Keratinocyte (primary cell): ENCODE measurements around the gene OR5I1. TPM values are rescaled to one million over a fixed set of nuclear protein-coding genes. Genes with fewer than 3 reads are reported as not detected.

Source experiments
- polyA plus RNA-seq, 5 experiments: library from polyadenylated mRNA; depleted of rRNA in 3 of 5; stranded (reverse) in 3 of 5; stranded (forward) in 1 of 5; unstranded in 1 of 5; fragments of >200 nt; gene quantifications; 1 replicate in 1 of 5; 2 replicates in 3 of 5; 3 replicates in 1 of 5; pipeline versions ENCODE4 v1.2.1 to v1.2.3, GENCODE V29; 2011 to 2012; ENCODE audit warnings: missing spikeins in 2 of 5, low read depth in 1 of 5, low replicate concordance in 1 of 5

Gene OR5I1
- polyA plus RNA-seq, 1 donor (not counting 4 experiments of a cell fraction or from before 2014, with no cell fraction given): not detected

Other genes starting within 250 kb of the OR5I1 start
- gene OR5D13, start 163.0 kb downstream of the OR5I1 start, polyA plus RNA-seq: not detected in 3 replicates
- not detected in 3 replicates for gene OR5D14, start 140.8 kb downstream of the OR5I1 start, polyA plus RNA-seq
- gene OR5L1, start 125.0 kb downstream of the OR5I1 start, polyA plus RNA-seq: not detected in 3 replicates
- gene OR5D18, start 116.8 kb downstream of the OR5I1 start, polyA plus RNA-seq: not detected in 3 replicates
- not detected in 3 replicates for gene OR5L2, start 109.2 kb downstream of the OR5I1 start, polyA plus RNA-seq
- gene OR5D16, start 97.6 kb downstream of the OR5I1 start, polyA plus RNA-seq: not detected in 3 replicates
- not detected in 3 replicates for gene TRIM51, start 53.1 kb downstream of the OR5I1 start, polyA plus RNA-seq
- gene OR5W2, start 21.8 kb downstream of the OR5I1 start, polyA plus RNA-seq: not detected in 3 replicates
- gene OR10AG1, start 33.5 kb upstream of the OR5I1 start, polyA plus RNA-seq: not detected in 3 replicates
- not detected in 3 replicates for gene OR5F1, start 58.2 kb upstream of the OR5I1 start, polyA plus RNA-seq
- gene OR5AS1, start 91.3 kb upstream of the OR5I1 start, polyA plus RNA-seq: not detected in 3 replicates
- gene OR8I2, start 156.9 kb upstream of the OR5I1 start, polyA plus RNA-seq: not detected in 3 replicates
- gene OR8H2, start 167.3 kb upstream of the OR5I1 start, polyA plus RNA-seq: not detected in 3 replicates
- gene OR8H3, start 186.0 kb upstream of the OR5I1 start, polyA plus RNA-seq: not detected in 3 replicates
- not detected in 3 replicates for gene OR8J3, start 203.8 kb upstream of the OR5I1 start, polyA plus RNA-seq
- not detected in 3 replicates for gene OR8K5, start 223.9 kb upstream of the OR5I1 start, polyA plus RNA-seq
- gene OR5J2, start 240.2 kb upstream of the OR5I1 start, polyA plus RNA-seq: not detected in 3 replicates